GM12892 (cell line): ENCODE data around the gene NFASC.

ENCODE experiments used
- POLR2A ChIP-seq: IDR thresholded peaks from 2 replicates; pipeline ENCODE4 v1.6.1; 2011; ENCODE audit warnings: low read depth, low read length, control low read depth
- POLR2AphosphoS5 ChIP-seq: IDR thresholded peaks from 2 replicates; pipeline ENCODE4 v1.6.1; 2011; ENCODE audit warnings: low read depth, low read length, control low read depth

- TF ChIP-seq POLR2AphosphoS5, result no peak
- TF ChIP-seq POLR2A, result no peak
These were observed 141.9 kb downstream of the NFASC start for GRCh38 chr1:205012391-205013140.
